Measurements from ENCODE around the gene SMIM44.

The SMIM44 gene

GRCh38 chr19:3499738-3500428 lies 16.6 kb upstream of the SMIM44 start:
- DNase-seq = peak; percentile 22

GRCh38 chr19:3497757-3498520 lies 14.7 kb upstream of the SMIM44 start:
- DNase-seq = no peak

GRCh38 chr19:3496392-3497273 lies 13.4 kb upstream of the SMIM44 start:
- DNase-seq = no peak

GRCh38 chr19:3494559-3494958 lies 11.3 kb upstream of the SMIM44 start:
- no peak for DNase-seq

GRCh38 chr19:3494051-3494450 lies 10.8 kb upstream of the SMIM44 start:
- peak; percentile 51 for DNase-seq

GRCh38 chr19:3493651-3494050 lies 10.4 kb upstream of the SMIM44 start:
- no peak for DNase-seq

- no peak for DNase-seq
Observed at GRCh38 chr19:3492919-3493318, 9.7 kb upstream of the SMIM44 start.

GRCh38 chr19:3492131-3492839 lies 9.0 kb upstream of the SMIM44 start:
- DNase-seq = no peak

GRCh38 chr19:3491396-3492119 lies 8.3 kb upstream of the SMIM44 start:
- no peak for DNase-seq

GRCh38 chr19:3482507-3483225 lies 575 bp downstream of the SMIM44 start:
- no peak for DNase-seq

- no peak for DNase-seq
Observed at GRCh38 chr19:3481241-3482090, 1.8 kb downstream of the SMIM44 start.

- peak; percentile 43 for DNase-seq
Observed at GRCh38 chr19:3480383-3481091, 2.7 kb downstream of the SMIM44 start, which contains the start of gene SMIM24. TSS of gene SMIM24 (minus strand) at chr19:3480525. CDS start at chr19:3480463, 62 bp downstream.

- DNase-seq = peak; percentile 72
Observed at GRCh38 chr19:3479834-3480215, 3.4 kb downstream of the SMIM44 start.

GRCh38 chr19:3479177-3479833 lies 3.9 kb downstream of the SMIM44 start:
- DNase-seq = peak; percentile 95

GRCh38 chr19:3478409-3479176 lies 4.6 kb downstream of the SMIM44 start:
- DNase-seq = peak; percentile 64

GRCh38 chr19:3477951-3478350 lies 5.3 kb downstream of the SMIM44 start:
- no peak for DNase-seq

- no peak for DNase-seq
Observed at GRCh38 chr19:3477506-3477905, 5.7 kb downstream of the SMIM44 start.

GRCh38 chr19:3476830-3477229 lies 6.4 kb downstream of the SMIM44 start:
- DNase-seq = no peak

Data from hematopoietic multipotent progenitor cell treated with erythropoietin and hydrocortisone succinate and interleukin-3 and kit ligand, for 6 days (in vitro differentiated cells).